Fibroblast of skin of abdomen (primary cell): ENCODE data around the gene XPC.
"Not testable (repeated sequence)": the region's sequence is repeated elsewhere in the genome, so short reads cannot be mapped to it uniquely, and the experiment has no call there.

ENCODE experiments used
- DNase-seq: peaks from one replicate; pipeline ENCODE4 v3.0.0-alpha.2; 2013

The XPC gene

GRCh38 chr3:14118400-14119381, 59.7 kb downstream of the XPC start:
- no peak for DNase-seq

- no peak for DNase-seq
Measured at GRCh38 chr3:14117468-14118399, 60.7 kb downstream of the XPC start.

- no peak for DNase-seq
Measured at GRCh38 chr3:14113965-14114635, 64.3 kb downstream of the XPC start.

GRCh38 chr3:14110699-14111098, 67.7 kb downstream of the XPC start:
- DNase-seq, result no peak

- DNase-seq, result not testable (repeated sequence)
Measured at GRCh38 chr3:14109821-14110220, 68.6 kb downstream of the XPC start.

- DNase-seq, result no peak
Measured at GRCh38 chr3:14097616-14098391, 80.6 kb downstream of the XPC start.

GRCh38 chr3:14096742-14097141, 81.7 kb downstream of the XPC start:
- no peak for DNase-seq
